COLO829 (cell line): ENCODE data around the gene CREB3L4.
A peak's percentile ranks its signal among the peaks of the same experiment; 100 is the strongest.
"Not testable (repeated sequence)": the region's sequence is repeated elsewhere in the genome, so short reads cannot be mapped to it uniquely, and the experiment has no call there.

Experiments used
- DNase-seq: peaks from one replicate; pipeline ENCODE4 v3.0.0; 2012; ENCODE audit warnings: low spot score

CREB3L4 gene

DNA sequence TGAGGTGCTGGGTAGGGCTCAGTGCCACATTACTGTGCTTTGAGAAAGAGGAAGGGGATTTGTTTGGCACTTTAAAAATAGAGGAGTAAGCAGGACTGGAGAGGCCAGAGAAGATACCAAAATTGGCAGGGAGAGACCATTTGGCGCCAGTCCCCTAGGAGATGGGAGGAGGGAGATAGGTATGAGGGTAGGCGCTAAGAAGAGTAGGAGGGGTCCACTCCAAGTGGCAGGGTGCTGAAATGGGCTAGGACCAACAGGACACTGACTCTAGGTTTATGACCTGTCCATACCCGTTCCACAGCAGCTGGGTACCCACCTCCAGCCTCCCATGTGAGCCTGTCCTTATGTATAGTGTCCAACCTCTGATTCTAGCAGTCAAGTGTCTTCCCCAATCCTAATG is 8.2 kb upstream of the CREB3L4 start:
- no peak for DNase-seq

GRCh38 chr1:153960206-153960605 is 7.5 kb upstream of the CREB3L4 start:
- no peak for DNase-seq

DNA sequence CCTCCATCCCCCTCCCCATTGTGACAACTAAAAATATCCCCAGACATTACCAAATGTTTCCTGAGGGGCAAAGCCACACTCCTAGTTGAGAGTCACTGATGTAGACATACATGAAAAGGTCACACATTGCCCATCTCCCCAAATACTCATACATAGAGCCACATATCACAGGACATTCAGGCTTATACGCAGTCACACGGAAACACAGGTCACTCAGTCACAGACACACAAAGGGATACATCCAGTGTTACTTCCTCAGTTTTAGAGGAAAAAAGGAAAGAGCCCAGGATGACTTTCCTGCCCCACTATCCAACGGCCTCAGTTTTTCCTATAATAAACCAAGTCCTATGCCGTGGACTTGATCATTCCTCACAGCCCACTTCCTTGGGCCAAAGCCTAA is 6.3 kb upstream of the CREB3L4 start:
- no peak for DNase-seq

DNA sequence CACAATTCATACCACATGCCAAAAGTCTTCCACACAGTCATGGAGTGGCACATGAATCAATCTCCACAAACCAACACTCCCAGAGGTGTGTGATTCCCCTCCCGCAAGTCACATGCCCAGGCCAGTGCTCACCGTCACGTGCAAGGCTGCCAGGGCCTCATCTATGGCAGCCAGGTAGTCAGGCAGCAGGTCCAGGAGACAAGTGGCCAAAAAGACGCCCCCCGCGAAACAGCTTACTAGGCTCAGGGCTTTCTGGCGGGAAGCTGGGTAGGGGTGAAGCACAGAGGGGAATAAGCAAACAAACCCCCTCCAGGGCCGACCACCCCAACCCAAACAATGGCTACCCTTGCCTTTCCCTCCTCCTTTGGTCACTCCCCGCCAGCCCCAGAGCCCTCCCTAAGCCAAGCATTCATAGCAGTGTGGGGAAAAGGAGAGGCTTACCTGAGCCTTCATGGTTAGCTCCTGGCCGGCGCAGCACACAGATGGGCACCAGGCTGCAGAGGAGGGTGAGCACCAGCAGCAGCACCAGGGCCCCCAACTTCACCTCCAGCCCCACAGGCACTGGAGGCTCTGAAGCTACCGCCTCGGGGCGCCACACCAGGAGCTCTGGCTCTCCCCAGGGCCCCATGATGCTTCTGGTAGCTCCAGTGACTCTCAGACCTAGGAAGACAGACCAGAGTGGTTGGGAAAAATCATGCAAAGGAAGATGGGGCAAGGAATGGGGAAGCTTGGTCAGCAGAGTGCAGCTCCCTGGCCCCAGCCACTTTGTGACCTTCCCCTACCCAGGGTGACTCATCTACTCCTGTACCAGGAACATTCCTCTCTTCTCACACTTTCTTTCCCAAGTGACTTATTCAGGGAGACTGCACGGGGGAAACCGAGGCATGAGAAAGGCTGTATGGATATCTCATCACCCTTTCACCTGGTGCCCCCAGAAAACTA is 5.3 kb upstream of the CREB3L4 start:
- DNase-seq: no peak

DNA sequence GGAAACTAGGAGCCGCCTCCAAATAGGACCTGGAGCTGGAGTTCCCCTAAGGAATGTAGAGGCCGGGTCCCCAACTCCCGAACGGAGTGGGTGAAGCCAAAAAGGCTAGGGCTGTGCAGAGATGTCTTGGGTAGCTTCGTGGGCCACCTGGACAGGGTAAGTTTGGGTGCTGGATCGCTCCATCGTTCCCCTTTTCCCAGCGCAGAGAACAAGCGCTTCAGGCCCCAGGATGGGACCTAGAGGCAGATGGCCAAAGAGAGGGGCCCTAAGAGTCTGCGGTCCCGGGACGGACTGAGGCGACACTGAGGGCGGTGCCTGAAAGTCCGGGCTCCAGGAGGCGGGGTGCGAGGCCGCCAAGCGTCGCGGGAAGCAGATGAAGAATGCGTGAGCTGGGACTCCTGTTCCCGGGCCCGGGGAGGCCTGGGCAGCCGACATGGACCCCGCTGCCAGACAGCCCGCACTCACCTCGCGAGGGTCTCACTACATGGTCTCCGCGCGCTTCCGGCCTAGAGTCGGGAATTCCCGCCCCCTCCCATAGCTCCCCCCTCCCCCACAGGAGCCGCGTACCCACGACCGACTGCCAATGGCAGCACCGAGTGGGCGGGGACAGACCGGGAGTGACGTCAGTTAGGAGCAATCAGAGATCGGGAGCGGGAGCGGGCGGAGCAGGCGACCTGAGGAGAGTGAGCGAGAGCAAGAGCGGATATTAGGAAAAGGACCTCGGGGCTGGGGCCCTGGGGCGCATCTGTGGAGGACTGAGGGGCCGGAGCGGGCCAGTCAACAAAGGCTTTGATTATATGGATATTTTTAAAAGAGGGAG is 4.5 kb upstream of the CREB3L4 start, which contains the start of gene SLC39A1:
Gene SLC39A1 (minus strand): TSS at position 508 of the 820 bp plus-strand sequence. CDS start 822 bp downstream, outside the sequence.
- peak; percentile 95 for DNase-seq

- no peak for DNase-seq
These were observed 3.8 kb upstream of the CREB3L4 start for GRCh38 chr1:153963850-153964331.

DNA sequence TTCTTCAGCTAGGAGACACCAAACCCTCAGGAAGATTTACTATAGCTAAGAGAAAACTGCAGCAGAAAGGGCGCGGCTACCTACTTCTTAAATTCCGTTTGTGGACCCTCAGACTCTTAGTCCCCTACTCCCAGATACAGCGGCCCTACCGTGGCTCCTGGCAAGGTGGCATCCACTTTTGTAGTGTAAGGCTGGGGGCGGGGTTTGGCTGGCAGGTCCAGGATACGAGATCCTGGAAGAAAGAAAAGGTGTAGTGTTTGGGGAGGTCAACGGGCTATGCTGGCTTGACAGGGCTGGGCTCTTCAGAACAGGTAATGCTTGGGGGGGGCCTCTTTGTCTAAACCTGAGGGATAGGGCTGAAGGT is 280 bp downstream of the CREB3L4 start:
- no peak for DNase-seq

- no peak for DNase-seq
These were observed 706 bp downstream of the CREB3L4 start for GRCh38 chr1:153968408-153968807.

DNA sequence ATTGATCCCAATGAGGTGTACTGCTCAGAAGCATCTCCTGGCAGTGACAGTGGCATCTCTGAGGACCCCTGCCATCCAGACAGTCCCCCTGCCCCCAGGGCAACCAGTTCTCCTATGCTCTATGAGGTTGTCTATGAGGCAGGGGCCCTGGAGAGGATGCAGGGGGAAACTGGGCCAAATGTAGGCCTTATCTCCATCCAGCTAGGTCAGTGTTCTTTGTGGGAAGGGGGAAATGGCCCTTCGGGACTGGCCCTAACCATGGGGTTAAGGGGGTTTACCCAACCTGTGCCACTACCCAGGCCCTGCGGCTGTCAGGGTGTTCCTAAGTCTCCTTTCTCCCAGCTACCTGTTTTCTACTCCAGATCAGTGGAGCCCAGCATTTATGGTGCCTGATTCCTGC is 1.3 kb downstream of the CREB3L4 start:
- no peak for DNase-seq

DNA sequence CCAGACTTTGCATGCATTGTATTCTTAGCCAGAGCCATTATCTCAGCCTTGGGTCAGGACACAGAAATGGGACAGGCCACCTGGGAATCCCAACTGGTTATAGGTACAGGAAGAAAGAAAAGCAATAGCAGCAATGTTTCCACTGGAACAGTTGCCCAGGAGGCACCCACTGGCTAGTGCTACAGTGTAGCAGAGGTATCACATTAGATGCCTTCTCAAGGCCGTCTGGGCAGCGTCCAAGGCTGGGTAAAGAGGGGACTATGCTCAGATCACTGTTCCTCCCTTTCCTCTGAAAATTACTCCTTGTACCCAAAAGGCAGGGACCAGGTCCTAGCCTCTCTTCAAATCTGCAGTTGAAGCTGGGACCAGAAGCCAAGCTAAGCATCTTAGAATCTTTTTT is 2.6 kb downstream of the CREB3L4 start:
- DNase-seq: no peak

GRCh38 chr1:153973071-153973470 is 5.4 kb downstream of the CREB3L4 start:
- DNase-seq: no peak

- no peak for DNase-seq
These were observed 5.8 kb downstream of the CREB3L4 start for GRCh38 chr1:153973525-153973924.

- no peak for DNase-seq
These were observed 9.1 kb downstream of the CREB3L4 start for GRCh38 chr1:153976819-153977249.

DNA sequence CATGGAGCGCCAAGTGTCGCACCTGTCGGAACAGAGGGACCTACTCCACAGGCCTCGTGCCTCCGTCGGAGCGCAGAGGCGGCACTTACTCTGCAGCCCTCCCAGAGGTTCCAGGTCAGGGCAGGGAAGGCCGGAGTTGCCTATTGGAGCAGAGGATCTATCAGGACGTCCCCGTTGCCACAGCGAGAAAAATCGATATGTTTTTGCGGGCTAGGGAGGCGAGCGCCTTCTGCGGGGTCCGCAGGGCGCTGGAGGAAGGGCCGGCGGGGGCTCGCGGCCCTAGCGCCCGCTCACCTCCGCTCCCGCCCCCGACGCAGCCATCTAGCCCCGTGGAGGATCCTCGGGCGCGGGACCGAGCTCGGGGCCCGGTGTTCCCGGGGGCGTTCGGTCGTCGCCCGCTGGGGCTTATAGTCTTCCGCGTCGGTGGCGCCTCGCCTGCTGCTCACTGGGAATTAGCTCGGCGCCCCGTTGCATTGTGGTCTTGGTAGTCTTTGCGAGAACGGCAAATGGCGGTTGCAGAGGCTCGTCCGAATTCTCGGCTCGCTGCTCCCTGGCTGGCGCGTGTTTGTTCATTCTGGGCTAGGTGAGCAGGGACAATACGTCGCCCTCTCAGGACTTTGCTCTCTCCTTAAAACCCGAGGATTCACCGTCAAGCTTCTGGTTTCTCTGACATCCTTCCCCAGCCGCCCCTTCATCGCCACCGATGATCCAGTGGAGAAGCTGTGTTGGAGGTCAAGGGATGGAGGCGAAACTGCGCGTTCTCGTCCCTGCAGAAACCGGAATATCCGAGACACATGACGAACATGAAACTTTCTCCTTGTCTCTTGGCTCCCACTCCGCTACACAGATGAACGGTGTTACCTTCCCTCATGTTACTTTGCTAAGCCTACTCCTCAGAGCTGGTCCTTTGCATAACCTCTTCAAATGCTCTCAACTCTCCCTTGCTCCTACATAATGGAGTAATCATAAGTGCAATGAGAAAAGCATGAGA is 9.8 kb downstream of the CREB3L4 start, which contains the start of gene JTB:
Gene JTB (minus strand): TSS at position 425 of the 991 bp plus-strand sequence. CDS start 422 bp downstream, at position 3.
- DNase-seq: peak; percentile 87

GRCh38 chr1:153978274-153978909 is 10.7 kb downstream of the CREB3L4 start:
- no peak for DNase-seq

- not testable (repeated sequence) for DNase-seq
These were observed 11.4 kb downstream of the CREB3L4 start for GRCh38 chr1:153979091-153979490.

DNA sequence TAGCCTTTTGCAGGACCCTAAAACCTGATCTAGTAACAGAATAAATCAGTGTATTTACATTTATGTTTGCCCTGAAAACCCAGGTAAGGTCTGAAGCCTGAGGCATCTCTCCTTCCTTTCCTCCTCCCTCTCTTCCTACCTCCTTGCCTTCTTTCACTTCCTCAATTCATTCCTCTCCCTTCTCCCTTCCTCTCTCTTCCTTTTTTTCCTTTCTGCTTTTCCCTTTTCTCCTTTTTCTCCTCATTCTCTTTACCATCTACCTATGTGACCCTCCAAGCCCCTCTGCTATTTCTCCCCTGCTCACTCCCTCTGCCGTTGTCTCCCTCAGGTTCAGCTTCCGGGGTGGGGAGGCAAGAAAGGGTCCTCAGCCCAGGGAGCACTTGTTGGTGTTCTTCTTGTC is 14.0 kb downstream of the CREB3L4 start:
- DNase-seq: not testable (repeated sequence)

- DNase-seq: no peak
These were observed 16.6 kb downstream of the CREB3L4 start for GRCh38 chr1:153984123-153984894.

DNA sequence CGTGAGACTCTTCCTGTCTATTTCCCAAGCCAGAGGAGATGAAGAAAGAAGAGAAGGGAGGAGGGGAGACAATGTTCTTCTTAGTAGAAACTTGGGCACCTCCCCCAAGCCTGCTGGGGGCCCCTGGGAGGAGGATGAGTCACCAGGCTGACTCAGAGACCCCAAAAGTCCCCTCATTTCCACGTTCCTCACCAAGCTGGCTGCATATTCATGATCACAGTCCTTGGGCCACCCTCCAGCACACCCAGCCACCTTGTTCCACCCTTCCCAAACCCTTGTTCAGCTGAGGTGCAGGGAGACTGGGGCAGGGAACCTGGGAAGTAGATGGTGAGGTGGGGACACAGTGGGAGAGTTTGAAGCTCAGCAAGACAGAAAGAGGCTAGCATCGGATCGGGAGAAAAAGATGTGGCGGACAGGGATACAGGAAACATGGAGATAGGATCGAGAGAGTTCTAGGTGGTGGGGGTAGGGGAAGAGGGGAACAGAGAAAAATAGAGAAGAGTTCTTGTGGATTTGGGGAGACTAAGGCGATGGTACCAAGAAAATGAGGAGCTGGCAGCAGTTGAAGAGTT is 17.7 kb downstream of the CREB3L4 start:
- no peak for DNase-seq
